Dendritic cell treated with granulocyte-macrophage colony-stimulating factor and Interleukin-4, amounts not matched to agents 40 ng/mL and 50 ng/mL, for 4 days (primary cell): ENCODE results near the gene TOPBP1.
"Not testable (repeated sequence)": the region's sequence is repeated elsewhere in the genome, so short reads cannot be mapped to it uniquely, and the experiment has no call there.

Experiments
- H3K27ac Mint-ChIP-seq: one replicate; pipeline ENCODE4 v1.8.0; 2022; ENCODE audit warnings: mild to moderate bottlenecking, mixed read lengths
- H3K27me3 Mint-ChIP-seq: one replicate; pipeline ENCODE4 v1.8.0; 2022; ENCODE audit warnings: mild to moderate bottlenecking, mixed read lengths
- H3K36me3 Mint-ChIP-seq: one replicate; pipeline ENCODE4 v1.8.0; 2022; ENCODE audit warnings: low read depth, mixed read lengths
- H3K4me1 Mint-ChIP-seq: one replicate; pipeline ENCODE4 v1.8.0; 2022; ENCODE audit warnings: low read depth, mixed read lengths
- H3K4me3 Mint-ChIP-seq: one replicate; pipeline ENCODE4 v1.8.0; 2022; ENCODE audit warnings: mild to moderate bottlenecking, moderate library complexity, mixed read lengths
- H3K9me3 Mint-ChIP-seq: one replicate; pipeline ENCODE4 v1.8.0; 2022; ENCODE audit warnings: mixed read lengths
- intact Hi-C: fragments of 100-400 bp; cut with micrococcal nuclease; formaldehyde crosslinking; loops from one replicate; pipeline ENCODE4 v1.15.0; 2022

The TOPBP1 gene

DNA sequence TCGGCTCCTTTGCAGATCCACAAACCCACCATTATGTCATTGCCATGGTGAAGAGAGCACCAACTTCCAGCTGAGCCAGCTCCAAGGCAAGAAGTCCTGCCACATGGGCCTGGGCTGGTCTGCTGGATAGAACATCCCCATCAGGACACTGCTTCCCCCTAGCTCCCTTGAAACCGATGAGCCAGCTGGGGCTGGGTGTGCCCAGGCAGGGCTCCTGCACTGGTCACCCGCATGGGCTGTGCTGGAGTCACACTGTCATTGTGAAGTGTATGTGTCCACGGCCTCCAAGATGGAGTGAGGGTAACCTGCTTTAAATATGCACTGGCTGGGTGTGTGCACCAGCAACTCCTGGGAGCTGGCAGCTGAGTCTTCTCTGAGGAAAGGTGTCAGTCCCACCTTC, 31.0 kb upstream of the TOPBP1 start:
- Mint-ChIP-seq H3K36me3 (no peaks in the 10 kb centered on the region), H3K27ac (no peak overlapping the region), H3K9me3 (peaks cover 1% of the 10 kb centered on the region), H3K4me1 (no peaks in the 10 kb centered on the region), H3K4me3 (no peak overlapping the region), H3K27me3 (no peaks in the 10 kb centered on the region)
- intact Hi-C loops = no loop called here

DNA sequence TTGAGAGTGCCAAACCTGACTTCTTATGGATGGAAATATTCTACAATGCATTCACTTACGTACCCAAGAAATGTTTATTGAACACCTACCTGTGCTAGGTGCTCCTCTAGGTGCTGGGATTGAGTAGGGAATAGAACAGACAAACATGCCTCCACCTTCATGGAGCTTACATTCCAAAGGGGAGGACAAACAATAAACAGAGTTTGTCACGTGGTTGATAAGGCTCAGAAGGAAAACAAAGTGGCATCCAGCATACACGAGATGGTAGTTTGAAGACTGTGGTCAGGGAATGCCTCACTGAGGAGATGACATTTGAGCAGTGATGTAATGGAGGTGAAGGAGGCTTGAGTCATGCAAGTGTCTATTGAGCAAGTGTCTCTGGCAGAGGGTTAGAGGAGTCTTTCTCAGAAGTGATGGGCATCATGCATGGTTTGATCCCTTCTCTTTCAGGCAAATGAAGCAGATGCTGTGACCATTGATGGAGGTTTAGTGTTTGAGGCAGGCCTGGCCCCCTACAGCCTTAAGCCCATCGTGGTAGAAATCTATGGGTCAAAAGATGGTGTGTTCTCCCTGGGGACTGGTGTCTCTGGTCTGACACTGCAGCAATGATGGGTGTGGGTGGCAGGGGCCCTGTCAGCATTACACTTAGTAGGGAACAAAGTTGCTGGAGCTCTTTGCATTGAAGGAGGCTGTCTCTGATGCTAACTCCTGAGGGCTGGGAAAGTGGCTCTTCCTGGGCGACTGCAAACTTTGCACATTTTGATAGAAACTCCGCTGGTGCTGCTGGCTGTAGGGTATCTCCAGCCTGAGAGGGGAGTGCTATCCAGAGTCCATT, 29.7 kb upstream of the TOPBP1 start:
- H3K27ac Mint-ChIP-seq = no peak overlapping the region
- H3K4me3 Mint-ChIP-seq = no peak overlapping the region
- intact Hi-C loops = no loop called here
- H3K36me3 Mint-ChIP-seq = no peaks in the 10 kb centered on the region
- no peaks in the 10 kb centered on the region for H3K9me3 Mint-ChIP-seq
- no peaks in the 10 kb centered on the region for H3K4me1 Mint-ChIP-seq
- no peaks in the 10 kb centered on the region for H3K27me3 Mint-ChIP-seq

DNA sequence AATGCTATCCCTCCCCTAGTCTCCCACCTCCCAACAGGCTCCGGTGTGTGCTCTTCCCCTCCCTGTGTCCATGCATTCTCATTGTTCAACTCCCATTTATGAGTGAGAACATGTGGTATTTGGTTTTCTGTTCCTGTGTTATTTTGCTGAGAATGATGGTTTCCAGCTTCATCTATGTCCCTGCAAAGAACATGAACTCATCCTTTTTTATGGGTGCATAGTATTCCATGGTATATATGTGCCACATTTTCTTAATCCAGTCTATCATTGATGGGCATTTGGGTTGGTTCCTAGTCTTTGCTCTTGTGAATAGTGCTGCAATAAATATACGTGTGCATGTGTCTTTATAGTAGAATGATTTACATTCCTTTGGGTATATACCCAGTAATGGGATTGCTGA, 16.3 kb upstream of the TOPBP1 start:
- H3K27ac Mint-ChIP-seq, H3K4me1 Mint-ChIP-seq, intact Hi-C loops, H3K9me3 Mint-ChIP-seq, H3K36me3 Mint-ChIP-seq, H3K4me3 Mint-ChIP-seq: not testable (repeated sequence)
- peaks cover 47% of the 10 kb centered on the region for H3K27me3 Mint-ChIP-seq

DNA sequence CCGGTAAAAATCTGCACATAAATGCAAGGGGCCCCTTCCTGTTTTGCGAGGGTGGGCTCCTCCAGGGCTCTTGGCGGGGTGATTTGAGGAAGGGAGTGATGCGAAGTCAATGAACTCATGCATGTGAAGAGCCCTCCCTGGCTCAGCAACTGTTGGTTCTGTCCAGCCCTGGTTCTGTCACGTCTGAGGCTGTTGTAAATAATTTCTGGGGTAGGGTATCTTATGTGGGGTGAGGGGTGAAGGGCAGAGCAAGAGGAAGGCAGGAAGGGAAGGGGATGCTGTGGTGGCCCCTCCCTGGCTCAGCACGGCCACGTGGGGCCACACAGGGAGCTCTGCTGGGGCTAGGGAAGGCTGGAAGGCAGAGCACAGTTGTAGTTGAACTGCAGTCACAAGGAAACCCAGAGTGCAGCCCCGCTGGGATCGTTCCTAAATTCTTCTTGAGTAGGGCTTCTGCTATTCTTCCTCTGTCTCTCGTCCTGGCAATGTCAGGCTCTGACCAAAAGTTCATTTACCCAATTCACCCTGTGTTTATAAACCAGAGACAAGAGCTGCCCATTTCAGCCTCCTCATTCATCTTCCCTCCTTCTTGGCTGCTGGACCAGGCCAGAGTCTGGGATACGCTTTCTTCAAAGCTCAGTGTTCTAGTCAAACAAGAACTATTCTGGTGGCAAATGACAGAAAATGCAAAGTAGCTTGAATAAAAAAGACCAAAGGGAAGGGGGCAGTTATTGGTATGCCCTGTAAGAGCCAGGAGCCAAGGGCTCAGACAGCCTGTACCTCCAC, 14.8 kb upstream of the TOPBP1 start:
- Mint-ChIP-seq H3K36me3 (no peaks in the 10 kb centered on the region), H3K27me3 (peaks cover 50% of the 10 kb centered on the region), H3K27ac (no peak overlapping the region), H3K4me1 (no peaks in the 10 kb centered on the region), H3K9me3 (no peaks in the 10 kb centered on the region), H3K4me3 (no peak overlapping the region)
- intact Hi-C loops = no loop called here

DNA sequence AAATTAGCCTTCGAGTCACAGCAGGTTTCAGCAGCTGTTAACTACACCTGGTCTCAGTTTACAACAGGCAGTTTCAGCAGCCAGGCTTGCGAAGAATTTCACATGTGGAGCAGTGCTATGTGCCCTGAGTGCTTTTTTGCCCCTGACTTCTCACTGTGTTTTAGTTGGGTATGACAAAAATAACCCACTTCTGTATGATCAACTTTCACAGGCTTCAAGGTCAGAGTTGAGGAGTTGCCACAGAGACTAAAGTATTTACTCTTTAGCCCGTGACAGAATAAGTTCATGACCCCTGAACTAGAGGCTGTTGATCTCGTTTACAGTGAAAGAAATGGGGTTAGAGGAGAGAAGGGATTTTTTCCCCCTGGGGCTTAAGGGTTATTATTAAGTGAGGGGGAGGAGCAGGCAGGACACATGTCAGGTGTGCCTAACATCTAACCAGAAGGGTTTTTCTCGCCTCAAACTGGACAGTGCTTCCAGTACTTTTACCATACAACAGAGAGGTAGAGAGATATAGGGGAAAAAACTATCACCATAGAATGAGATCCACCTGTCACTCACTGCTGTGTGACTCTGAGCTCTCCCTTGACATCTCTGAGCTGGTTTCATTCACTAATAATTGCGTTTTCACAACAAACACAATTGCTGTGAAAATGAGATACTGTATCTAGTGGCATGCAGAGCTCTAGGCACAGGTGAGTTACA, 14.0 kb upstream of the TOPBP1 start:
- H3K36me3 Mint-ChIP-seq = no peaks in the 10 kb centered on the region
- no peaks in the 10 kb centered on the region for H3K4me1 Mint-ChIP-seq
- H3K4me3 Mint-ChIP-seq = no peak overlapping the region
- no peaks in the 10 kb centered on the region for H3K9me3 Mint-ChIP-seq
- H3K27ac Mint-ChIP-seq = no peak overlapping the region
- intact Hi-C loops = no loop called here
- peaks cover 51% of the 10 kb centered on the region for H3K27me3 Mint-ChIP-seq

DNA sequence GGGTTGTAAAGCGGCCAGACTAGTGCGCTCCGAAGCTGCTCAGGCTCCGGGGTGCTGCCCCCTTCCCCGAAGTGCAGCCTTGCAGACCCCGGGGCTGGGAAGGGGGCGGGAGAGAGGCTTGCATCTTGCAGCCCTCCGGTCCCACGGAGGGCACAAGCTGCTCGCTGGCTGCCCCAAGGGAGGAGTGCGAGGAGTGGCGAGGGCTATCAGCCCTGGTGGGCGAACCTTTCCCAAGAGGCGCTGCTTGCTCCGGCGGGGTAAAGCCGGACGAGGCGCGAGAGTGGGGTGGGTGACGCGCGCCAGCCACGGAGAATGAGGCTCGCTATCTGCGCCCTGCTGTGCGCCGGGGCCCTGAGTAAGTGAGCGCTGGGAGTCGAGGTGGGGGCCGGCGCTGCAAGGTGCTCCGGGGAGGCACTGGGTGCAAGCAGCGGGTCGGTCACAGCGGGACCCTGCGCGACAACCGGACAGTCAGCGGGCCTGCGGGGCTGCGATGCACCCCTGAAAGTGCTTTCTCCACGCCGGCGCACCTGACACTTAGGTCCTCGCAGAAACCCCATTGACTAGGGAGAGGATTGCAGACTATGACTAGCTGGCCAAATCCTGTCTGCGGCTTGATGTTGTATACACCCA, 12.7 kb upstream of the TOPBP1 start:
- intact Hi-C loops = no loop called here
- Mint-ChIP-seq H3K27ac (no peak overlapping the region), H3K4me3 (no peak overlapping the region), H3K4me1 (no peaks in the 10 kb centered on the region), H3K9me3 (no peaks in the 10 kb centered on the region), H3K27me3 (peaks cover 52% of the 10 kb centered on the region), H3K36me3 (no peaks in the 10 kb centered on the region)

DNA sequence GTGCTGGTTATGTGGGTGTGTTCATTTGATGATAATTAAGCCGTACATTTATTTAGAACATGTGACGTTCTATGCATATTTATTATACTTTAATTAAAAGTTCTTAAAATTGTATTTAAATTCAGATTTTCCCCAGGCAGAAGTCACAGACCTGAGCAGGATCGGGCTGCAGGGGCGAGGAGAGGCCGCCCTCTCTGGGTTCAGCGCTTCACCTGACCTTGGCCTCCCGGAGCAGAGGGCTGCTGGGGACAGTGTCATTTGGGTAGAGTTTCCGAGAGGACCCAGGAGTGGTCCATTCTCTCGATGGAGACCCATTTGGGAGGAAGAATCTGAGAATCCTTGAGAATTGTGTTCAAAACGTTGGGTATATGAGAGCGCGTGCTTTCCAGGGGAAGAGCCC, 12.0 kb upstream of the TOPBP1 start:
- no peaks in the 10 kb centered on the region for H3K4me1 Mint-ChIP-seq
- no peaks in the 10 kb centered on the region for H3K36me3 Mint-ChIP-seq
- H3K27ac Mint-ChIP-seq = no peak overlapping the region
- H3K27me3 Mint-ChIP-seq = peaks cover 52% of the 10 kb centered on the region
- intact Hi-C loops = no loop called here
- no peak overlapping the region for H3K4me3 Mint-ChIP-seq
- H3K9me3 Mint-ChIP-seq = no peaks in the 10 kb centered on the region

DNA sequence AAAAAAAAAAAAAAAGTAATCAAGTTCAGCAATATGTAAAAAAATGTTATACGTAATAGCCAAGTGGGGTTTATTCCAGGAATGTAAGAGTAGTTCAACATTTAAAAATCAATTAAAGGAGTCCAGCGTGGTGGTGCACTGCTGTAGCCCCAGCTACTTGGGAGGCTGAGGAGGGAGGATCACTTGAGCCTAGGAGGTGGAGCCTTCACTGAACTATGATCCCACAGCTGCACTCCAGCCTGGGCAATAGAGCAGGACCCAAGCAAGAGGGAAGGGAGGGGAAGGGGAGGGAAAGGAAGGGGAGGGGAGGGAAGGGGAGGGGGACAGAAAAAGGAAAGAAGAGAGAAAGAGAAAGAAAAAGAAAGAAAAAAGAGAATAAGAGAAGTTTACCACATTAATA, 10.7 kb upstream of the TOPBP1 start:
- H3K27ac Mint-ChIP-seq = no peak overlapping the region
- no peak overlapping the region for H3K4me3 Mint-ChIP-seq
- intact Hi-C loops = no loop called here
- H3K36me3 Mint-ChIP-seq = no peaks in the 10 kb centered on the region
- H3K9me3 Mint-ChIP-seq = no peaks in the 10 kb centered on the region
- H3K27me3 Mint-ChIP-seq = peaks cover 49% of the 10 kb centered on the region
- no peaks in the 10 kb centered on the region for H3K4me1 Mint-ChIP-seq

DNA sequence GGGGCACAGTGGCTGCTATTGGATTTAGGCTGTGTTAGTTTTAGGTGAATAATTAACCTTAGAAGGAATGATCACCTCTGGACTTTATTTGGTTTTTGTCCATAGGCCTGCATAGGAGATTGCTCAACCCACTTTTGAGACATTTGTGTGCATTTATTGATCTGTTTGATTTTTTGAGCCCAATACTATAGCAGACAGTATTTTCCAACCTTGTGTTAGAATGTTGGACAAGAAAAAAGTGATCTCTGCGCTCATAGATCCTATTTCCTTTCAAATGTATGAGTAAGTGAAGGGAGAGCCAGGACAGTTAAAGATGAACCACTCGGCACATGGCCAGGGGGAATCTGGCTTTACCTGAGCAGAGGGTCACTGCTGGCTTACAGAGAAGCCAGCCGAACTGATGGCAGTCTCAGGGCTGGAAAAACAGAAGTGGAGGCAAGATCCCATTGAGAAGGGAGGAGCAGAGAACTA, 8.8 kb upstream of the TOPBP1 start:
- no peaks in the 10 kb centered on the region for H3K36me3 Mint-ChIP-seq
- no peaks in the 10 kb centered on the region for H3K9me3 Mint-ChIP-seq
- H3K4me3 Mint-ChIP-seq = no peak overlapping the region
- intact Hi-C loops = no loop called here
- H3K27ac Mint-ChIP-seq = no peak overlapping the region
- peaks cover 31% of the 10 kb centered on the region for H3K27me3 Mint-ChIP-seq
- no peaks in the 10 kb centered on the region for H3K4me1 Mint-ChIP-seq

DNA sequence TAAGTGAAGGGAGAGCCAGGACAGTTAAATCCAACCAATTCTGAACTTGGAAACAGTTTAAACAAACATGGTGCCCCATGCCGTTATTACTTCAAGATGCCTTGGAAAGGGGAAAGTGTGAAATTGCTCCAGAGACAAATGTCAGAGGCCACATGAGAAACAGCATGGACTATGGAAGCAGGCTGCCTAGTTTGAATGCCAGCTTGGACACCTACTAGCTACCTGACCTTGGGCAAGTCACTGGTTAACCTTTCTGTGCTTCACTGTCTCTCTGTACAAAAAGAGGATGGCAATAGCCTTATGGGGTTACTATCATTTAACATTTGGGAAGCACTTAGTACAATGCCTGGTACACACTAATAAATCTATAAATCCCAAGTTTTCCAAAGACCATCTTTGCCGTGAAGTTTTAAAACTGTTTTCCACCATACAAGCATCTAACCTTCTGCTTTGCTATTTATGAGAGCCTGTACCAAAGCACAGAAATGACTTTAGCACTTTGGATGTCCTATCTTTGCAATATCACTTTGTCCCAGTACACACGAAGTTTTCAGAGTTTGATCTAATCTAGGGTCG, 8.3 kb upstream of the TOPBP1 start:
- intact Hi-C loops = no loop called here
- H3K4me1 Mint-ChIP-seq = no peaks in the 10 kb centered on the region
- no peak overlapping the region for H3K27ac Mint-ChIP-seq
- H3K4me3 Mint-ChIP-seq = no peak overlapping the region
- H3K9me3 Mint-ChIP-seq = no peaks in the 10 kb centered on the region
- H3K27me3 Mint-ChIP-seq = peaks cover 31% of the 10 kb centered on the region
- no peaks in the 10 kb centered on the region for H3K36me3 Mint-ChIP-seq

DNA sequence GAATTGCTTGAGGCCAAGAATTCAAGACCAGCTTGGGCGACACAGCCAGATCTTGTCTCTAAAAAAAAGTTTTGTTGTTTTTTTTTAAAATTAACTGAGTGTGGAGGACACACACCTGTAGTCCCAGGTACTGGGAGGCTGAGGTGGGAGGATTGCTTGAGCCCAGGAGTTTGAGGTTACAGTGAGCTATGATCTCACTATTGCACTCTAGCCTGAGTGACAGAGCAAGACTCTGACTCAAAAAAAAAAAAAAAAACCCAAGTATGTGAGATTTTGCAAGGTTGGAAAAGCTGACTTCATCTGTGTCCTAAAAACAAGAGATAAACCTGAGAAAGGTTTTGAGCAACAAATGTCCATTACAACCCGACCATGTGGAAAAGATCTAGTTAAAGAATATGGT, 5.4 kb upstream of the TOPBP1 start:
- Mint-ChIP-seq H3K9me3 (no peaks in the 10 kb centered on the region), H3K27me3 (peaks cover 6% of the 10 kb centered on the region), H3K4me1 (peaks cover 14% of the 10 kb centered on the region), H3K36me3 (peaks cover under 1% of the 10 kb centered on the region), H3K27ac (no peak overlapping the region), H3K4me3 (no peak overlapping the region)
- intact Hi-C loops = no loop called here

DNA sequence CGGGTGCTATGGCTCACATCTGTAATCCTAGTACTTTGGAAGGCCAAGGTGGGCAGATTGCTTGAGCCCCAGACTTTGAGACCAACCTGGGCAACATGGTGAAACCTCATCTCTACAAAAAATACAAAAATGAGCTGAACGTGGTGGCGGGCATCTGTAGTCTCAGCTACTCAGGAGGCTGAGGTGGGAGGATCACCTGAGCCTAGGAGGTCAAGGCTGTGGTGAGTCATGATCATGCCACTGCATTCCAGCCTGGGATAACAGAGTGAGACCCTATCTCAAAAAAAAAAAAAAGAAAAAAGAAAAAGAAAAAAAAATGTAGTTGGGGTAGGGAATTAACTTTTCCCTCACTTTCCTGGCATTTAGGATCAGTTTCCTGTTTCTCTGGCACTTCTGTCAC, 3.4 kb upstream of the TOPBP1 start:
- intact Hi-C loops, H3K4me3 Mint-ChIP-seq, H3K27ac Mint-ChIP-seq, H3K9me3 Mint-ChIP-seq, H3K27me3 Mint-ChIP-seq: not testable (repeated sequence)
- peaks cover 19% of the 10 kb centered on the region for H3K4me1 Mint-ChIP-seq
- peaks cover 10% of the 10 kb centered on the region for H3K36me3 Mint-ChIP-seq

DNA sequence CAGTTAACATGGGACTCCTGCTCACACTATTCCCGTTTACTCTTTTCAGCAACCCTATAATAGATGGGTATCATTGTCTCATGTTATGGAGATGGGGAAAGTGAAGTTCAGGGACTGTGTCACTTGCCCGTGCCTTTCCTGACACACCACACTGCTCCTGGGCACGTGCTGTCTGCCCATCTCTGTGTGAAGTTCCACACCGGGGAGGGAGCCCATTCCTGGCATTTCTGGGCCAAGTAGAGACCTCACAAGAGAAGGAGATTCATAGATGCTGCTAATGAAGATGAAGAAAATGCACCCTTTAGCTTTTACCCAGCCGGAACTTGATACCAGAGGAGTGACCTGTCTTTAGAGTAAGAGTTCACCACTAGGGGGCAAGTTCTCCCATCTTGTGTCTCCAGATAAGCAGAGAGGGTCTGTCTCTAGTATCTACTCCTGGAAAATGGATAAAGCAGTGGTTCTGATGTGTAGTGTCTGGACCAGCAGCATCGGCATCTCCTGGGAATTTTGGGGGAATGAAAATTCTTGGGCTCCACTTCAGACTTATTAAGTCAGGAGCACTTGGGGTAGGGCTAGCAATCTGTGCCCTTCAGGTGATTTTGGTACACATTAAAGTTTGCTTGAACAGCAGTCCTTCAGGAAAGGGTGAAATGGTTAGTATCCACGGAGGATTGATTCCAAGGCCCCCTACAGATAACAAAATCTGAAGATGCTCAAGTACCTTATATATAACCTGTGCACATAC, 2.0 kb upstream of the TOPBP1 start:
- no peaks in the 10 kb centered on the region for H3K9me3 Mint-ChIP-seq
- intact Hi-C loops = loop anchor here (5.0 kb wide), 3 partner anchors 144 to 936 kb away; partner anchors contain the start of gene SRPRB
- no peak overlapping the region for H3K27ac Mint-ChIP-seq
- no peak overlapping the region for H3K4me3 Mint-ChIP-seq
- peaks cover 31% of the 10 kb centered on the region for H3K4me1 Mint-ChIP-seq
- peaks cover 25% of the 10 kb centered on the region for H3K36me3 Mint-ChIP-seq
- no peaks in the 10 kb centered on the region for H3K27me3 Mint-ChIP-seq
